ENCODE data around the gene TLR8.

DNA sequence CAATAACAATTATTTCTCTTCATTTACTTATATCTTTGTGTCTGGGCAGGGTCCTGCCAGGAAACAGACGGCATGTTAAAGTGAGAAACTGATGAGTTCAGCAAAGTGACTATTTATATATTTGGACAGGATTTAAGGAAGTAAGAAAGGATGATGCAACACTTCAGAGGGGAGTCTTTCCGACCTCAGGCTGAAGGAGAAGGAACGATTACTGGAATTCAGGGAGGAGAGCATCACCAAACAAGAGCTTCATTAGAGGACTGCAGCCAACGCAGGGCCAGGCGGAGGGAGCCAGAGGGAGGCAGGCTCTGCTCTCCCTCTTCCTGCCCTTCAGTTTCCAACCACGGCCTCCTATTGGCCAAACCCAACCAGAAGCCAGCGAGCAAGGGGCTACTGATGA lies 41.1 kb upstream of the TLR8 start:
- TF ChIP-seq, protein P1, sequence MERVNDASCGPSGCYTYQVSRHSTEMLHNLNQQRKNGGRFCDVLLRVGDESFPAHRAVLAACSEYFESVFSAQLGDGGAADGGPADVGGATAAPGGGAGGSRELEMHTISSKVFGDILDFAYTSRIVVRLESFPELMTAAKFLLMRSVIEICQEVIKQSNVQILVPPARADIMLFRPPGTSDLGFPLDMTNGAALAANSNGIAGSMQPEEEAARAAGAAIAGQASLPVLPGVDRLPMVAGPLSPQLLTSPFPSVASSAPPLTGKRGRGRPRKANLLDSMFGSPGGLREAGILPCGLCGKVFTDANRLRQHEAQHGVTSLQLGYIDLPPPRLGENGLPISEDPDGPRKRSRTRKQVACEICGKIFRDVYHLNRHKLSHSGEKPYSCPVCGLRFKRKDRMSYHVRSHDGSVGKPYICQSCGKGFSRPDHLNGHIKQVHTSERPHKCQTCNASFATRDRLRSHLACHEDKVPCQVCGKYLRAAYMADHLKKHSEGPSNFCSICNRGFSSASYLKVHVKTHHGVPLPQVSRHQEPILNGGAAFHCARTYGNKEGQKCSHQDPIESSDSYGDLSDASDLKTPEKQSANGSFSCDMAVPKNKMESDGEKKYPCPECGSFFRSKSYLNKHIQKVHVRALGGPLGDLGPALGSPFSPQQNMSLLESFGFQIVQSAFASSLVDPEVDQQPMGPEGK (CRISPR knock-in tag; IDR thresholded peaks at IDR 0.05; ENCODE audit: borderline replicate concordance), result no peak
- no peak for TF ChIP-seq ZC3H10 (CRISPR knock-in tag; IDR thresholded peaks at IDR 0.05)
- TF ChIP-seq ZNF8 (CRISPR knock-in tag; IDR thresholded peaks at IDR 0.05), result no peak
- TF ChIP-seq RARB (CRISPR knock-in tag; IDR thresholded peaks at IDR 0.05), result no peak
- no peak for TF ChIP-seq ESRRG (CRISPR knock-in tag; IDR thresholded peaks at IDR 0.05)
- TF ChIP-seq ZFP3 (CRISPR knock-in tag; IDR thresholded peaks at IDR 0.05), result no peak
- TF ChIP-seq ARNTL (CRISPR knock-in tag; IDR thresholded peaks at IDR 0.05; ENCODE audit: borderline replicate concordance, low read depth), result no peak
- TF ChIP-seq, protein P2, sequence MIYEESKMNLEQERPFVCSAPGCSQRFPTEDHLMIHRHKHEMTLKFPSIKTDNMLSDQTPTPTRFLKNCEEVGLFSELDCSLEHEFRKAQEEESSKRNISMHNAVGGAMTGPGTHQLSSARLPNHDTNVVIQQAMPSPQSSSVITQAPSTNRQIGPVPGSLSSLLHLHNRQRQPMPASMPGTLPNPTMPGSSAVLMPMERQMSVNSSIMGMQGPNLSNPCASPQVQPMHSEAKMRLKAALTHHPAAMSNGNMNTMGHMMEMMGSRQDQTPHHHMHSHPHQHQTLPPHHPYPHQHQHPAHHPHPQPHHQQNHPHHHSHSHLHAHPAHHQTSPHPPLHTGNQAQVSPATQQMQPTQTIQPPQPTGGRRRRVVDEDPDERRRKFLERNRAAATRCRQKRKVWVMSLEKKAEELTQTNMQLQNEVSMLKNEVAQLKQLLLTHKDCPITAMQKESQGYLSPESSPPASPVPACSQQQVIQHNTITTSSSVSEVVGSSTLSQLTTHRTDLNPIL (CRISPR knock-in tag; IDR thresholded peaks at IDR 0.05; ENCODE audit: low read depth), result no peak
- TF ChIP-seq TCF4 (CRISPR knock-in tag; IDR thresholded peaks at IDR 0.05; ENCODE audit: borderline replicate concordance), result no peak
- no peak for TF ChIP-seq ZFP30 (CRISPR knock-in tag; IDR thresholded peaks at IDR 0.05)
- TF ChIP-seq ISL1 (CRISPR knock-in tag; IDR thresholded peaks at IDR 0.05), result no peak
- TF ChIP-seq OSR1 (CRISPR knock-in tag; IDR thresholded peaks at IDR 0.05), result no peak
- no peak for TF ChIP-seq SNAI2 (CRISPR knock-in tag; IDR thresholded peaks at IDR 0.05)
